HCT116 (cell line): Measurements from ENCODE around the gene RACGAP1. TPM values are rescaled to one million over a fixed set of nuclear protein-coding genes. Genes with fewer than 3 reads are reported as not detected.

ENCODE experiments used
- ATAC-seq: fragments of 200-7000 bp; cut with Tn5 transposase; 2 replicates; pipeline ENCODE4 v1.9.1; 2020; ENCODE audit warnings: mild to moderate bottlenecking, moderate library complexity
- BruUV-seq: library from RNA; stranded (reverse); fragments of 400-500 nt; replicated peaks from 2 replicates; lab custom pipeline; 2021; lab: Mats Ljungman, UMichigan
- CTCF ChIA-PET: fragments of 300-600 bp; sonication (Branson Sonifier 250); formaldehyde crosslinking; loops from one replicate; lab custom pipeline; 2021; ENCODE audit warnings: antibody characterized with exemption; lab: Charles Lee
- POLR2A ChIA-PET: fragments of 300-600, 350-600 bp; sonication (Branson Sonifier 250); formaldehyde crosslinking; loops from one replicate; lab custom pipeline; 2021; ENCODE audit warnings: antibody characterized with exemption; lab: Charles Lee
- RAD21 ChIA-PET, 2 experiments: fragments of 300-600 bp; sonication (Branson Sonifier 250); formaldehyde crosslinking; loops; one replicate each; lab custom pipeline; 2023; ENCODE audit warnings: low total read pairs in 2 of 2; ENCODE audit not compliant: uncharacterized antibody in 2 of 2, unreplicated experiment in 2 of 2, low non-redundant PET in 1 of 2; lab: Charles Lee
- DNase-seq: peaks from one replicate; pipeline ENCODE4 v3.0.0-alpha.2; 2010; ENCODE audit warnings: low read depth, low spot score
- H2AFZ ChIP-seq: fragments of 200-600 bp; shearing (Covaris generic), sonication (generic); 2 replicates; pipeline ENCODE4 v1.6.1; 2017; ENCODE audit warnings: low read depth, mixed run types, mixed read lengths, antibody characterized with exemption, low read length; ENCODE audit not compliant: poor library complexity, severe bottlenecking
- H3K27ac ChIP-seq: 2 replicates; pipeline ENCODE4 v1.5.1; 2012; ENCODE audit warnings: low read depth, low read length
- H3K27me3 ChIP-seq: fragments of 200-600 bp; sonication (generic); 2 replicates; pipeline ENCODE4 v1.6.1; 2016; ENCODE audit warnings: mixed run types, low read length, mixed read lengths; ENCODE audit not compliant: insufficient read depth
- H3K36me3 ChIP-seq, 2 experiments: fragments of 200-500 bp in 1 of 2; fragments of 200-600 bp in 1 of 2; sonication (Bioruptor generic) in 1 of 2; sonication (generic) in 1 of 2; 2 replicates each; pipeline versions ENCODE4 v1.5.1 to v1.6.1; 2014 to 2016; ENCODE audit warnings: low read length in 2 of 2, inconsistent platforms in 1 of 2, mixed read lengths in 1 of 2, mixed run types in 1 of 2; ENCODE audit not compliant: insufficient read depth in 2 of 2, control insufficient read depth in 1 of 2
- H3K4me1 ChIP-seq, 2 experiments: fragments of 200-600 bp in 1 of 2; sonication (generic) in 1 of 2; 2 replicates each; pipeline versions ENCODE4 v1.5.1 to v1.6.1; 2012 to 2017; ENCODE audit warnings: low read length in 2 of 2, inconsistent platforms in 1 of 2, mild to moderate bottlenecking in 1 of 2, mixed read lengths in 1 of 2, mixed run types in 1 of 2, moderate library complexity in 1 of 2; ENCODE audit not compliant: insufficient read depth in 2 of 2, control insufficient read depth in 1 of 2
- H3K4me2 ChIP-seq: fragments of 200-600 bp; sonication (generic); 2 replicates; pipeline ENCODE4 v1.6.1; 2017; ENCODE audit warnings: mixed run types, low read length, mixed read lengths
- H3K4me3 ChIP-seq, 2 experiments: fragments of 200-600 bp in 1 of 2; sonication (generic) in 1 of 2; replicated peaks in 1 of 2; 2 replicates each; pipeline ENCODE4 v1.5.1; 2011 to 2016; ENCODE audit warnings: low read length in 2 of 2, control low read depth in 1 of 2, low read depth in 1 of 2, mild to moderate bottlenecking in 1 of 2, mixed read lengths in 1 of 2, mixed run types in 1 of 2
- H3K79me2 ChIP-seq: fragments of 200-600 bp; sonication (generic); 2 replicates; pipeline ENCODE4 v1.6.1; 2017; ENCODE audit warnings: mild to moderate bottlenecking, mixed run types, low read length, moderate library complexity, mixed read lengths; ENCODE audit not compliant: insufficient read depth
- H3K9ac ChIP-seq: fragments of 200-600 bp; sonication (generic); 2 replicates; pipeline ENCODE4 v1.6.1; 2016; ENCODE audit warnings: low read length, mixed read lengths
- H3K9me2 ChIP-seq: fragments of 200-600 bp; sonication (generic), shearing (Covaris generic); 2 replicates; pipeline ENCODE4 v1.6.1; 2017; ENCODE audit warnings: mixed run types, mild to moderate bottlenecking, moderate library complexity; ENCODE audit not compliant: insufficient read depth
- H3K9me3 ChIP-seq, 2 experiments: fragments of 200-500 bp in 1 of 2; fragments of 200-600 bp in 1 of 2; sonication (Bioruptor generic) in 1 of 2; sonication (generic) in 1 of 2; 2 replicates each; pipeline ENCODE4 v1.6.1; 2014 to 2017; ENCODE audit warnings: low read length in 2 of 2, mixed read lengths in 2 of 2, inconsistent platforms in 1 of 2, low read depth in 1 of 2, mild to moderate bottlenecking in 1 of 2, mixed run types in 1 of 2, moderate library complexity in 1 of 2; ENCODE audit not compliant: control insufficient read depth in 1 of 2, insufficient read depth in 1 of 2
- H4K20me1 ChIP-seq: fragments of 200-600 bp; sonication (generic), shearing (Covaris generic); 2 replicates; pipeline ENCODE4 v1.6.1; 2017; ENCODE audit warnings: mixed run types, mild to moderate bottlenecking, moderate library complexity; ENCODE audit not compliant: insufficient read depth
- CBX3 ChIP-seq: IDR thresholded peaks from 2 replicates; pipeline ENCODE4 v1.6.1; 2012; ENCODE audit warnings: low read depth
- CEBPB ChIP-seq: IDR thresholded peaks from 2 replicates; pipeline ENCODE4 v1.6.1; 2012; ENCODE audit warnings: low read depth
- EGR1 ChIP-seq: IDR thresholded peaks from 2 replicates; pipeline ENCODE4 v1.6.1; 2012; ENCODE audit warnings: low read depth
- ELF1 ChIP-seq: IDR thresholded peaks from 2 replicates; pipeline ENCODE4 v1.6.1; 2012; ENCODE audit warnings: low read depth, borderline replicate concordance
- EZH2 ChIP-seq: fragments of 200-600 bp; sonication (generic); IDR thresholded peaks from 2 replicates; pipeline ENCODE4 v1.6.1; 2017; ENCODE audit warnings: antibody characterized with exemption, mixed run types
- EZH2phosphoT487 ChIP-seq: fragments of 200-600 bp; IDR thresholded peaks from 2 replicates; pipeline ENCODE4 v1.6.1; 2018; ENCODE audit warnings: antibody characterized with exemption, borderline replicate concordance
- FOSL1 ChIP-seq: IDR thresholded peaks from 2 replicates; pipeline ENCODE4 v1.6.1; 2012; ENCODE audit warnings: low read depth
- JUND ChIP-seq: IDR thresholded peaks from 2 replicates; pipeline ENCODE4 v1.6.1; 2012
- RAD21 ChIP-seq: IDR thresholded peaks from 2 replicates; pipeline ENCODE4 v1.6.1; 2012; ENCODE audit warnings: low read depth, mild to moderate bottlenecking
- SP1 ChIP-seq: IDR thresholded peaks from 2 replicates; pipeline ENCODE4 v1.6.1; 2012; ENCODE audit warnings: low read depth
- SRF ChIP-seq: IDR thresholded peaks from 2 replicates; pipeline ENCODE4 v1.6.1; 2012; ENCODE audit warnings: low read depth
- intact Hi-C: fragments of 100-400 bp; cut with micrococcal nuclease; formaldehyde crosslinking; loops from 2 replicates; pipeline ENCODE4 v1.10.0; 2022
- total RNA-seq: library from RNA; stranded (reverse); gene quantifications from one replicate; pipeline ENCODE4 v1.2.1, GENCODE V29; 2021; ENCODE audit not compliant: unreplicated experiment
- TF ChIP-seq, protein P1 (sequence below), 3 experiments: fragments of 200-600 bp in 1 of 3; sonication (generic) in 1 of 3; IDR thresholded peaks in 2 of 3; conservative IDR thresholded peaks in 1 of 3; 2 replicates each; pipeline ENCODE4 v1.5.1; 2012 to 2017; ENCODE audit warnings: low read depth in 2 of 3, low read length in 2 of 3, antibody characterized with exemption in 1 of 3, borderline replicate concordance in 1 of 3, control low read depth in 1 of 3, mild to moderate bottlenecking in 1 of 3, mixed read lengths in 1 of 3, mixed run types in 1 of 3, moderate library complexity in 1 of 3; ENCODE audit not compliant: insufficient read depth in 1 of 3
- TF ChIP-seq, protein P2 (sequence below): IDR thresholded peaks from 2 replicates; pipeline ENCODE4 v1.6.1; 2012
- TF ChIP-seq, protein P3 (sequence below): IDR thresholded peaks from 2 replicates; pipeline ENCODE4 v1.6.1; 2012
- TF ChIP-seq, protein P4 (sequence below): IDR thresholded peaks from 2 replicates; pipeline ENCODE4 v1.6.1; 2011; ENCODE audit warnings: mild to moderate bottlenecking, low read length, moderate library complexity; ENCODE audit not compliant: insufficient replicate concordance; ENCODE audit errors: extremely low read depth

Gene RACGAP1
- total RNA-seq, 1 experiment from 2014 or later = 147 TPM

DNA sequence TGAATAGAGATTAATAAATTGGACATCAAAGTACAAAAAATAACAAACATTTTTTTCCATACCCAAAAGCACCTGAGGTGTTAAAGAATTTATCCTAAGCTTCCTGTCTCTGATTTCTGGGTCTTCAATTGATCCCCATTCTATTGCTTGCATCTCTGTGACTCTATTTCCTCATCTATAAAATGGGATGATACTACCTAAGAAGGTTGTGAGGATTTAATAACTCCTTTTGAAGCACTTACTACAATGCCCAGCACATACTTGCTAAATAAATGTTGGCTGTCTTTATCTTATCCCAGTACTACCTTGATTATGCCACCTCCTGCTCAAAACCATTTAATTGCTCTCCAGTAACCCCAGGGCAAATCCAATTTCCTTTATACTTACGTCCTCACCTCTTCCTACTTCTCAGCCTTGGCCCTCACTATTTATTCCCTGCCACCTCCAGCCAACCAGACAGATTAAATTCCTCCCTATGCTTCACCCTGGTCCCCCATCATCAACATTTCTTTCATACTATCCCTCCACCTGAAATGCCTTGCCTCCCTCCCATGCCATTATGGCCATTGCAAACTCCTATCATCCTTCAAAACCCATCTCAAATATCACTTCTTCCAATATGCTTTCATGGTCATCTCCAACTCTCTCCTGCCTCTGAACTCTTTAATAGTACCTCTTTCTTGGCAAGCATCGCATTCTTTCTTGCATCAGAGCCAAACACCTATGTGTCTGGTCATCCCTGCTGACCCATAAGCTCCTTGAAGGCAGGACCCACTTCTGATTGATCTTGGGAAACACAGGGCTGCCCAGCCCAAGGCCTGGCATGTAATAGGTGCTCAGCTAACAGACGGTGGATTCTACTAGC, 24.2 kb upstream of the RACGAP1 start (continued):
- TF ChIP-seq, protein P1, sequence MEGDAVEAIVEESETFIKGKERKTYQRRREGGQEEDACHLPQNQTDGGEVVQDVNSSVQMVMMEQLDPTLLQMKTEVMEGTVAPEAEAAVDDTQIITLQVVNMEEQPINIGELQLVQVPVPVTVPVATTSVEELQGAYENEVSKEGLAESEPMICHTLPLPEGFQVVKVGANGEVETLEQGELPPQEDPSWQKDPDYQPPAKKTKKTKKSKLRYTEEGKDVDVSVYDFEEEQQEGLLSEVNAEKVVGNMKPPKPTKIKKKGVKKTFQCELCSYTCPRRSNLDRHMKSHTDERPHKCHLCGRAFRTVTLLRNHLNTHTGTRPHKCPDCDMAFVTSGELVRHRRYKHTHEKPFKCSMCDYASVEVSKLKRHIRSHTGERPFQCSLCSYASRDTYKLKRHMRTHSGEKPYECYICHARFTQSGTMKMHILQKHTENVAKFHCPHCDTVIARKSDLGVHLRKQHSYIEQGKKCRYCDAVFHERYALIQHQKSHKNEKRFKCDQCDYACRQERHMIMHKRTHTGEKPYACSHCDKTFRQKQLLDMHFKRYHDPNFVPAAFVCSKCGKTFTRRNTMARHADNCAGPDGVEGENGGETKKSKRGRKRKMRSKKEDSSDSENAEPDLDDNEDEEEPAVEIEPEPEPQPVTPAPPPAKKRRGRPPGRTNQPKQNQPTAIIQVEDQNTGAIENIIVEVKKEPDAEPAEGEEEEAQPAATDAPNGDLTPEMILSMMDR (IDR thresholded peaks at IDR 0.05 in 2 of 3, conservative IDR thresholded peaks at IDR 0.05 in 1 of 3; ENCODE audit: borderline replicate concordance in 1 of 3, insufficient read depth in 1 of 3, low read depth in 2 of 3, low read length in 2 of 3) = no peak
- TF ChIP-seq EZH2 = no peak
- TF ChIP-seq, protein P2, sequence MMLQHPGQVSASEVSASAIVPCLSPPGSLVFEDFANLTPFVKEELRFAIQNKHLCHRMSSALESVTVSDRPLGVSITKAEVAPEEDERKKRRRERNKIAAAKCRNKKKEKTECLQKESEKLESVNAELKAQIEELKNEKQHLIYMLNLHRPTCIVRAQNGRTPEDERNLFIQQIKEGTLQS = no peak
- no peak for TF ChIP-seq EZH2phosphoT487
- TF ChIP-seq, protein P3, sequence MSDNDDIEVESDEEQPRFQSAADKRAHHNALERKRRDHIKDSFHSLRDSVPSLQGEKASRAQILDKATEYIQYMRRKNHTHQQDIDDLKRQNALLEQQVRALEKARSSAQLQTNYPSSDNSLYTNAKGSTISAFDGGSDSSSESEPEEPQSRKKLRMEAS = no peak

DNA sequence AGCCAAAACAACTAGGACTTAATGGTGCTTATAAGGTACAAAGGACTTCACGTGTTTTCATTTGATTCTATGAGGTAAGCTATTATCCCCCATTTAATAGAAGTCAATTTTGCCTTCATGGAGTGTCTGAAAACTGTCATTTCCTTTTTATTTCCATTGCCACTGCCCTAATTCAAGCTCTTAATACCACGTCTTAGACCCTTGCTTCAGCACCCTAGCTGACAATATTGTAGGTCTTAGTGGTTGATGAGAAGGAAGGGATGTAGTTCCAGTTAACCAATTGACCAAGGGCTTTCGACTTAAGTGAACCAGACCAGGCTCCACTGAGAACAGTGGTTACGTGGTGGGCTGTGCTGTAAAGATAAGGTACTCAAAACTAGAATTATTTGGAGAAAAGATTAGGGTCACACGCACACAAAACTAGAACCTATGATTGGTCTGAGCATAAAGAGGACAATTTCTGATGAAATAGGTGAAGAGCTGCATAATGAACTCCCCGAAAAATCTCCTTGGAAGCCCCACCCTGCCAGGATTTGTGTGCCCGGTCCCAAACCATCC, 22.5 kb upstream of the RACGAP1 start:
- intact Hi-C loops = no loop called here
- no peaks in the 10 kb centered on the region for H3K9me3 ChIP-seq
- H3K9me2 ChIP-seq = no peaks in the 10 kb centered on the region
- ChIA-PET POLR2A (no interaction called here), RAD21 (no interaction called here), CTCF (interaction anchor here (0.9 to 1.3 kb wide), 2 partner anchors 9 to 81 kb away, joined by 4 to 5 read pairs; no protein-coding TSS in a partner anchor)
- no peak overlapping the region for H3K27ac ChIP-seq
- H3K4me1 ChIP-seq = no peaks in the 10 kb centered on the region
- no peaks in the 10 kb centered on the region for H4K20me1 ChIP-seq
- no peaks in the 10 kb centered on the region for H3K36me3 ChIP-seq
- no peak for ATAC-seq
- no peaks in the 10 kb centered on the region; the same call in 1 of the 2 replicates for H3K27me3 ChIP-seq
- no peaks in the 10 kb centered on the region for H3K79me2 ChIP-seq
- no peak overlapping the region for H3K4me3 ChIP-seq
- H3K4me2 ChIP-seq = no peak overlapping the region
- H3K9ac ChIP-seq = no peak overlapping the region
- H2AFZ ChIP-seq = no peak overlapping the region
- no peak for DNase-seq
- BruUV-seq = no TSS peak
- TF ChIP-seq, protein P2 = no peak
- TF ChIP-seq CEBPB (no peak), CBX3 (no peak), SRF (no peak), SP1 (no peak), EGR1 (no peak), RAD21 (no peak), FOSL1 (no peak), ELF1 (no peak), JUND (no peak)
- TF ChIP-seq, protein P1 (IDR thresholded peaks at IDR 0.05 in 2 of 3, conservative IDR thresholded peaks at IDR 0.05 in 1 of 3; ENCODE audit: borderline replicate concordance in 1 of 3, insufficient read depth in 1 of 3, low read depth in 2 of 3, low read length in 2 of 3) = no peak
- TF ChIP-seq, protein P3 = no peak
- TF ChIP-seq, protein P4, sequence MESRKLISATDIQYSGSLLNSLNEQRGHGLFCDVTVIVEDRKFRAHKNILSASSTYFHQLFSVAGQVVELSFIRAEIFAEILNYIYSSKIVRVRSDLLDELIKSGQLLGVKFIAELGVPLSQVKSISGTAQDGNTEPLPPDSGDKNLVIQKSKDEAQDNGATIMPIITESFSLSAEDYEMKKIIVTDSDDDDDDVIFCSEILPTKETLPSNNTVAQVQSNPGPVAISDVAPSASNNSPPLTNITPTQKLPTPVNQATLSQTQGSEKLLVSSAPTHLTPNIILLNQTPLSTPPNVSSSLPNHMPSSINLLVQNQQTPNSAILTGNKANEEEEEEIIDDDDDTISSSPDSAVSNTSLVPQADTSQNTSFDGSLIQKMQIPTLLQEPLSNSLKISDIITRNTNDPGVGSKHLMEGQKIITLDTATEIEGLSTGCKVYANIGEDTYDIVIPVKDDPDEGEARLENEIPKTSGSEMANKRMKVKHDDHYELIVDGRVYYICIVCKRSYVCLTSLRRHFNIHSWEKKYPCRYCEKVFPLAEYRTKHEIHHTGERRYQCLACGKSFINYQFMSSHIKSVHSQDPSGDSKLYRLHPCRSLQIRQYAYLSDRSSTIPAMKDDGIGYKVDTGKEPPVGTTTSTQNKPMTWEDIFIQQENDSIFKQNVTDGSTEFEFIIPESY = no peak
